H1 (cell line): ENCODE results near the gene RS1. TPM values are rescaled to one million over a fixed set of nuclear protein-coding genes. Genes with fewer than 3 reads are reported as not detected.

Experiments used
- CTCF ChIA-PET: fragments of 300-600 bp; sonication (Branson Sonifier 250); formaldehyde crosslinking; loops from one replicate; lab custom pipeline; 2021; ENCODE audit not compliant: partially characterized antibody; lab: Charles Lee
- POLR2A ChIA-PET: fragments of 300-600 bp; sonication (Branson Sonifier 250); formaldehyde crosslinking; loops from one replicate; lab custom pipeline; 2021; ENCODE audit warnings: inconsistent platforms; ENCODE audit not compliant: partially characterized antibody; lab: Charles Lee
- DNase-seq, 2 experiments: peaks; one replicate each; pipeline versions ENCODE4 v3.0.0 to v3.0.0-alpha.2; 2010 to 2022; ENCODE audit warnings: low spot score in 2 of 2, low read depth in 1 of 2, mixed read lengths in 1 of 2
- FAIRE-seq: peaks from 2 replicates; lab custom pipeline; 2011; peaks lifted over from hg19 to GRCh38; lab: Jason Lieb, UNC
- H2AFZ ChIP-seq: 2 replicates; pipeline ENCODE4 v1.8.1; 2012; ENCODE audit warnings: low read length, inconsistent platforms
- H2AK5ac ChIP-seq: 2 replicates; pipeline ENCODE4 v1.6.1; 2013; ENCODE audit warnings: low read depth, low read length
- H2BK120ac ChIP-seq: replicated peaks from 2 replicates; pipeline ENCODE3; 2013; ENCODE audit warnings: low read depth, low read length, inconsistent platforms
- H2BK12ac ChIP-seq: 2 replicates; pipeline ENCODE4 v1.6.1; 2013; ENCODE audit warnings: low read depth, low read length
- H2BK15ac ChIP-seq: 2 replicates; pipeline ENCODE4 v1.6.1; 2013; ENCODE audit warnings: low read length
- H2BK20ac ChIP-seq: 2 replicates; pipeline ENCODE4 v1.6.1; 2013; ENCODE audit warnings: low read length
- H2BK5ac ChIP-seq: 2 replicates; pipeline ENCODE4 v1.6.1; 2013; ENCODE audit warnings: low read depth, low read length
- H3K14ac ChIP-seq: 2 replicates; pipeline ENCODE4 v1.6.1; 2013; ENCODE audit warnings: inconsistent platforms; ENCODE audit not compliant: insufficient read length
- H3K18ac ChIP-seq: 2 replicates; pipeline ENCODE4 v1.6.1; 2013; ENCODE audit warnings: low read length; ENCODE audit errors: extremely low read depth
- H3K23ac ChIP-seq: 2 replicates; pipeline ENCODE4 v1.6.1; 2013; ENCODE audit warnings: inconsistent platforms; ENCODE audit not compliant: insufficient read length
- H3K23me2 ChIP-seq: 2 replicates; pipeline ENCODE4 v1.6.1; 2013; ENCODE audit warnings: low read depth, low read length
- H3K27ac ChIP-seq: 2 replicates; pipeline ENCODE4 v1.6.1; 2011; ENCODE audit warnings: low read depth, low read length, inconsistent platforms
- H3K27me3 ChIP-seq, 4 experiments: replicated peaks in 1 of 4; 1 replicate in 1 of 4; 2 replicates in 3 of 4; pipeline versions ENCODE4 v1.6.1 to v1.8.1; 2011 to 2013; ENCODE audit warnings: low read length in 3 of 4, mild to moderate bottlenecking in 3 of 4, inconsistent platforms in 2 of 4, mixed read lengths in 2 of 4, moderate library complexity in 1 of 4; ENCODE audit not compliant: control insufficient read depth in 3 of 4, insufficient read depth in 3 of 4; ENCODE audit errors: extremely low read depth in 1 of 4
- H3K36me3 ChIP-seq, 4 experiments: 2 replicates each; pipeline versions ENCODE4 v1.6.1 to v1.8.1; 2011 to 2013; ENCODE audit warnings: mild to moderate bottlenecking in 4 of 4, low read length in 3 of 4, moderate library complexity in 2 of 4, control low read depth in 1 of 4, inconsistent platforms in 1 of 4; ENCODE audit not compliant: insufficient read depth in 4 of 4, control insufficient read depth in 2 of 4
- H3K4ac ChIP-seq: replicated peaks from 2 replicates; pipeline ENCODE3; 2013; ENCODE audit warnings: low read length, low read depth, mixed read lengths, inconsistent platforms; ENCODE audit not compliant: insufficient read length
- H3K4me1 ChIP-seq, 4 experiments: replicated peaks in 1 of 4; 1 replicate in 1 of 4; 2 replicates in 3 of 4; pipeline versions ENCODE4 v1.6.1 to v1.8.1; 2011 to 2013; ENCODE audit warnings: low read length in 3 of 4, inconsistent platforms in 2 of 4, mixed read lengths in 1 of 4; ENCODE audit not compliant: insufficient read depth in 4 of 4, control insufficient read depth in 3 of 4
- H3K4me2 ChIP-seq, 2 experiments: 2 replicates each; pipeline versions ENCODE4 v1.6.1 to v1.8.1; 2011 to 2013; ENCODE audit warnings: low read depth in 2 of 2, low read length in 2 of 2, control low read depth in 1 of 2, inconsistent platforms in 1 of 2, mild to moderate bottlenecking in 1 of 2; ENCODE audit not compliant: insufficient read depth in 1 of 2
- H3K4me3 ChIP-seq, 4 experiments: fragments of 200-600, 300-600 bp in 1 of 4; sonication (generic), shearing (Covaris generic), sonication (Bioruptor Twin) in 1 of 4; 2 replicates each; pipeline versions ENCODE4 v1.5.1 to v1.8.1; 2011 to 2016; ENCODE audit warnings: low read length in 4 of 4, low read depth in 3 of 4, control low read depth in 2 of 4, inconsistent platforms in 2 of 4, mild to moderate bottlenecking in 2 of 4, mixed read lengths in 1 of 4, moderate library complexity in 1 of 4; ENCODE audit not compliant: insufficient read depth in 2 of 4; ENCODE audit errors: extremely low read depth in 1 of 4
- H3K56ac ChIP-seq: replicated peaks from 2 replicates; pipeline ENCODE3; 2013; ENCODE audit warnings: low read depth, mild to moderate bottlenecking, mixed read lengths, low read length, inconsistent platforms; ENCODE audit not compliant: insufficient read length
- H3K79me1 ChIP-seq: 2 replicates; pipeline ENCODE4 v1.6.1; 2013; ENCODE audit warnings: low read depth, low read length, control low read depth
- H3K79me2 ChIP-seq, 2 experiments: 2 replicates each; pipeline versions ENCODE4 v1.6.1 to v1.8.1; 2012 to 2013; ENCODE audit warnings: low read length in 2 of 2, mild to moderate bottlenecking in 2 of 2, inconsistent platforms in 1 of 2; ENCODE audit not compliant: insufficient read depth in 2 of 2, control insufficient read depth in 1 of 2
- H3K9ac ChIP-seq, 4 experiments: replicated peaks in 1 of 4; 1 replicate in 1 of 4; 2 replicates in 3 of 4; pipeline versions ENCODE4 v1.6.1 to v1.8.1; 2011 to 2013; ENCODE audit warnings: low read depth in 3 of 4, low read length in 3 of 4, control low read depth in 2 of 4, mild to moderate bottlenecking in 2 of 4, moderate library complexity in 2 of 4, inconsistent platforms in 1 of 4; ENCODE audit errors: extremely low read depth in 1 of 4
- H3K9me3 ChIP-seq, 2 experiments: 2 replicates each; pipeline versions ENCODE4 v1.6.1 to v1.8.1; 2012 to 2013; ENCODE audit warnings: mild to moderate bottlenecking in 2 of 2, moderate library complexity in 2 of 2, control low read depth in 1 of 2, inconsistent platforms in 1 of 2, low read depth in 1 of 2, low read length in 1 of 2, mixed read lengths in 1 of 2; ENCODE audit not compliant: insufficient read depth in 2 of 2
- H4K20me1 ChIP-seq, 2 experiments: replicated peaks in 1 of 2; 2 replicates each; pipeline versions ENCODE3 to v1.8.1; 2011 to 2013; ENCODE audit warnings: inconsistent platforms in 2 of 2, low read length in 2 of 2, mild to moderate bottlenecking in 1 of 2; ENCODE audit not compliant: insufficient read depth in 2 of 2, control insufficient read depth in 1 of 2
- H4K5ac ChIP-seq: 2 replicates; pipeline ENCODE4 v1.6.1; 2013; ENCODE audit warnings: low read length, low read depth, mixed read lengths, inconsistent platforms; ENCODE audit not compliant: insufficient read length
- H4K8ac ChIP-seq: 2 replicates; pipeline ENCODE4 v1.8.0; 2013; ENCODE audit warnings: mild to moderate bottlenecking, moderate library complexity, low read length, inconsistent platforms; ENCODE audit not compliant: insufficient read depth; ENCODE audit errors: extremely low read depth
- H4K91ac ChIP-seq: replicated peaks from 2 replicates; pipeline ENCODE3; 2013; ENCODE audit warnings: low read length, mixed read lengths, inconsistent platforms; ENCODE audit not compliant: insufficient read length
- BACH1 ChIP-seq: IDR thresholded peaks from 2 replicates; pipeline ENCODE4 v1.6.1; 2012; ENCODE audit warnings: low read length, improper control_type of control experiment
- CBX5 ChIP-seq: fragments of 300-800, 300-1000 bp; sonication (generic); IDR thresholded peaks from 2 replicates; pipeline ENCODE4 v1.7.1; 2016; ENCODE audit warnings: antibody characterized with exemption, low read length, low read depth
- CTBP2 ChIP-seq: IDR thresholded peaks from 2 replicates; pipeline ENCODE4 v1.7.0; 2011; ENCODE audit warnings: borderline replicate concordance, mild to moderate bottlenecking, moderate library complexity, mixed read lengths, low read length; ENCODE audit not compliant: insufficient read depth, insufficient read length
- PHF8 ChIP-seq: fragments of 200-600 bp; sonication (generic); conservative IDR thresholded peaks from 2 replicates; pipeline ENCODE4 v1.7.1; 2012; ENCODE audit warnings: low read depth, mild to moderate bottlenecking, inconsistent platforms, low read length, moderate library complexity
- POLR2AphosphoS5 ChIP-seq: IDR thresholded peaks from 2 replicates; pipeline ENCODE4 v1.6.1; 2011; ENCODE audit warnings: low read depth, low read length
- SP1 ChIP-seq: IDR thresholded peaks from 2 replicates; pipeline ENCODE4 v1.6.1; 2011; ENCODE audit warnings: low read depth, low read length
- SUZ12 ChIP-seq: fragments of 200-600 bp; sonication (generic); IDR thresholded peaks from 2 replicates; pipeline ENCODE4 v1.6.1; 2012; ENCODE audit warnings: mild to moderate bottlenecking, inconsistent platforms, low read length, moderate library complexity, mixed read lengths
- WGBS, 2 experiments: shearing (Covaris generic) in 1 of 2; methylation state at CpG; one replicate each; pipeline versions ENCODE4 v1.1.6 to v1.1.7; 2013 to 2015; ENCODE audit warnings: low lambda C conversion rate in 2 of 2, mixed read lengths in 2 of 2, inconsistent platforms in 1 of 2, low coverage in 1 of 2, missing lambda C conversion rate in 1 of 2; ENCODE audit not compliant: insufficient replicate concordance in 2 of 2, insufficient coverage in 1 of 2, insufficient read length in 1 of 2; ENCODE audit errors: extremely low coverage in 1 of 2, missing lambda C conversion rate in 1 of 2; 5-methylcytosine and 5-hydroxymethylcytosine counted together
- polyA plus RNA-seq, 7 experiments: library from polyadenylated mRNA; depleted of rRNA in 3 of 7; stranded (reverse) in 5 of 7; unstranded in 2 of 7; fragments of >200 nt in 5 of 7; fragments of 200-250 nt in 2 of 7; gene quantifications; 1 replicate in 5 of 7; 2 replicates in 1 of 7; 4 replicates in 1 of 7; pipeline versions ENCODE4 v1.2.1 to v1.2.3, GENCODE V29; 2011 to 2013; ENCODE audit warnings: missing spikeins in 2 of 7, mixed read lengths in 2 of 7
- total RNA-seq: library from RNA; stranded (reverse); fragmentation: NEBNext Ultra II Directional; extraction: Animal tissue kit (Norgen Biotek cat#: 25700); gene quantifications from 2 replicates; pipeline ENCODE4 v1.2.1, GENCODE V29; 2021

RS1 gene
- total and polyA plus RNA-seq, 2 of the 8 experiments (the other 6 are each of a cell fraction or from before 2014, with no cell fraction given) = 0.03 TPM; not detected in 1

DNA sequence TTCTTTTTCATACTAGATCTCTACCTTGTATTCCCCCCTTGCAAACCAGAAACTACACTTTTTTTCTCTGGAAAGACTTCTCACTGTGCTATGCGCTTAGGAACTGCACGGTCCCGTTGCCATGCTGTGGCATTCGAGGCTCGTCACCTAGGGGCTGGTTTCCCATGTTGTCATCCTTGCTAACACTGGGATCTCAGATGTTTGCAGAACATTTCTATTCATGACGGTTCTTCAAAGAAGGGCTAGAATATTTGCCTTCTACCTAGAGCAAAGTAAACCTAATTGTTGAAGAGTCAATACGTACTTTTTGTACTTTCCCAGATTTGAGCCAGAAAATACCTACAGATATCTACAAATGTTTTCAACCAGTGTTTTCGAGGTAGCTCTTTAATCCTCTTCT, 41.0 kb downstream of the RS1 start:
- Histone ChIP-seq H2BK12ac (no peak overlapping the region), H3K36me3 (peaks cover 0 to 11% (median 2%) of the 10 kb centered on the region in 4 experiments; a peak in 2 of 8 replicates), H3K27ac (no peak overlapping the region), H4K91ac (no peak overlapping the region), H3K4ac (no peak overlapping the region), H2BK120ac (no peak overlapping the region), H3K18ac (no peak overlapping the region), H2BK15ac (no peak overlapping the region), H4K20me1 (no peaks in the 10 kb centered on the region), H3K56ac (no peak overlapping the region), H3K79me1 (no peaks in the 10 kb centered on the region), H3K23ac (no peak overlapping the region), H2BK20ac (no peak overlapping the region), H3K4me3 (no peak overlapping the region), H3K9me3 (no peaks in the 10 kb centered on the region), H2AFZ (no peak overlapping the region), H4K8ac (no peak overlapping the region), H2AK5ac (no peak overlapping the region), H3K4me2 (no peak overlapping the region), H4K5ac (no peak overlapping the region), H3K79me2 (no peaks in the 10 kb centered on the region), H3K9ac (no peak overlapping the region), H2BK5ac (no peak overlapping the region), H3K27me3 (no peaks in the 10 kb centered on the region), H3K14ac (no peak overlapping the region), H3K4me1 (no peaks in the 10 kb centered on the region), H3K23me2 (no peaks in the 10 kb centered on the region)
- FAIRE-seq (no peak), DNase-seq (no peak)
- 97% methylated on average over 8 of the region's 8 CpGs; no CpG with 5 or more reads in 1 of the 2 experiments for WGBS, 2 experiments
- ChIA-PET POLR2A (interaction anchor here (1.2 kb wide), 1 partner anchor 20 kb away, joined by 3 read pairs; no protein-coding TSS in a partner anchor), CTCF (interaction anchor here (1.0 kb wide), 1 partner anchor 33 kb away, joined by 3 read pairs; no protein-coding TSS in a partner anchor)
- TF ChIP-seq BACH1 (no peak), SUZ12 (no peak), CTBP2 (no peak), PHF8 (no peak), CBX5 (no peak), POLR2AphosphoS5 (no peak), SP1 (no peak)
